Nephron (organoid): Measurements from ENCODE around the gene SORCS2.

Experiments used
- H3K27ac Mint-ChIP-seq, 3 experiments: 2 replicates each; pipeline ENCODE4 v1.8.0; 2020; ENCODE audit warnings: mixed read lengths in 3 of 3, mild to moderate bottlenecking in 2 of 3, moderate library complexity in 1 of 3
- H3K27me3 Mint-ChIP-seq: 2 replicates; pipeline ENCODE4 v1.8.0; 2021; ENCODE audit warnings: low read depth, mild to moderate bottlenecking, moderate library complexity, mixed read lengths
- H3K36me3 Mint-ChIP-seq: 2 replicates; pipeline ENCODE4 v1.8.0; 2020; ENCODE audit warnings: low read depth, mixed read lengths
- H3K4me1 Mint-ChIP-seq: 2 replicates; pipeline ENCODE4 v1.8.0; 2020; ENCODE audit warnings: mixed read lengths
- H3K4me3 Mint-ChIP-seq, 3 experiments: 2 replicates each; pipeline ENCODE4 v1.8.0; 2020; ENCODE audit warnings: mild to moderate bottlenecking in 3 of 3, mixed read lengths in 3 of 3, moderate library complexity in 2 of 3
- H3K9me3 Mint-ChIP-seq: 2 replicates; pipeline ENCODE4 v1.8.0; 2020; ENCODE audit warnings: mixed read lengths
- CTCF ChIP-seq, 3 experiments: fragments of 200-600 bp; sonication (generic); IDR thresholded peaks; one replicate each; pipeline ENCODE4 v1.5.0; 2021; ENCODE audit warnings: antibody characterized with exemption in 3 of 3; ENCODE audit not compliant: unreplicated experiment in 3 of 3

The SORCS2 gene

GRCh38 chr4:7395645-7396044 is 203.3 kb downstream of the SORCS2 start:
- Mint-ChIP-seq H3K9me3 (peaks cover 2% of the 10 kb centered on the region), H3K27ac (no peak overlapping the region), H3K4me1 (peaks cover 70% of the 10 kb centered on the region), H3K4me3 (peak overlapping the region in 1 of 3 experiments; percentile 25), H3K36me3 (no peaks in the 10 kb centered on the region), H3K27me3 (peaks cover 47% of the 10 kb centered on the region)
- TF ChIP-seq CTCF (IDR thresholded peaks at IDR 0.05; ENCODE audit: unreplicated experiment in 3 of 3) = no peak

- no peak for TF ChIP-seq CTCF (IDR thresholded peaks at IDR 0.05; ENCODE audit: unreplicated experiment in 3 of 3)
- peaks cover 52% of the 10 kb centered on the region for H3K27me3 Mint-ChIP-seq
- no peaks in the 10 kb centered on the region for H3K36me3 Mint-ChIP-seq
- peaks cover 5% of the 10 kb centered on the region for H3K9me3 Mint-ChIP-seq
- H3K27ac Mint-ChIP-seq = no peak overlapping the region
- peaks cover 70% of the 10 kb centered on the region for H3K4me1 Mint-ChIP-seq
- H3K4me3 Mint-ChIP-seq = peak overlapping the region in 1 of 3 experiments; percentile 33
Measured at GRCh38 chr4:7396186-7396910, 204.0 kb downstream of the SORCS2 start.

- no peak for TF ChIP-seq CTCF (IDR thresholded peaks at IDR 0.05; ENCODE audit: unreplicated experiment in 3 of 3)
- Mint-ChIP-seq H3K27ac (peak overlapping the region in 2 of 3 experiments; percentile 43 to 44), H3K36me3 (no peaks in the 10 kb centered on the region), H3K27me3 (peaks cover 47% of the 10 kb centered on the region), H3K4me1 (peaks cover 63% of the 10 kb centered on the region), H3K9me3 (peaks cover 5% of the 10 kb centered on the region), H3K4me3 (peak overlapping the region in 2 of 3 experiments; percentile 6 to 69)
Measured at GRCh38 chr4:7397206-7398103, 205.1 kb downstream of the SORCS2 start.

- Mint-ChIP-seq H3K27ac (peak overlapping the region in 2 of 3 experiments; percentile 43 to 44), H3K36me3 (no peaks in the 10 kb centered on the region)
- TF ChIP-seq CTCF (IDR thresholded peaks at IDR 0.05; ENCODE audit: unreplicated experiment in 3 of 3) = no peak
Measured at GRCh38 chr4:7398104-7398423, 205.7 kb downstream of the SORCS2 start.

GRCh38 chr4:7398788-7399439 is 206.6 kb downstream of the SORCS2 start:
- no peaks in the 10 kb centered on the region for H3K36me3 Mint-ChIP-seq
- no peak overlapping the region for H3K27ac Mint-ChIP-seq
- peaks cover 39% of the 10 kb centered on the region for H3K27me3 Mint-ChIP-seq
- no peak for TF ChIP-seq CTCF (IDR thresholded peaks at IDR 0.05; ENCODE audit: unreplicated experiment in 3 of 3)
- peaks cover 5% of the 10 kb centered on the region for H3K9me3 Mint-ChIP-seq
- H3K4me3 Mint-ChIP-seq = no peak overlapping the region
- peaks cover 49% of the 10 kb centered on the region for H3K4me1 Mint-ChIP-seq

More at GRCh38 chr4:7398104-7398423, 205.7 kb downstream of the SORCS2 start:
- Mint-ChIP-seq H3K9me3 (peaks cover 5% of the 10 kb centered on the region), H3K4me3 (peak overlapping the region in 2 of 3 experiments; percentile 6 to 69), H3K4me1 (peaks cover 57% of the 10 kb centered on the region), H3K27me3 (peaks cover 47% of the 10 kb centered on the region)
